Uterine smooth muscle cell (primary cell): ENCODE data around the gene ZCWPW2. TPM values are rescaled to one million over a fixed set of nuclear protein-coding genes. Genes with fewer than 3 reads are reported as not detected.

Experiments
- total RNA-seq: library from RNA; depleted of rRNA; stranded (reverse); fragments of >200 nt; gene quantifications from 2 replicates; pipeline ENCODE4 v1.2.3, GENCODE V29; 2014

ZCWPW2 gene, protein sequence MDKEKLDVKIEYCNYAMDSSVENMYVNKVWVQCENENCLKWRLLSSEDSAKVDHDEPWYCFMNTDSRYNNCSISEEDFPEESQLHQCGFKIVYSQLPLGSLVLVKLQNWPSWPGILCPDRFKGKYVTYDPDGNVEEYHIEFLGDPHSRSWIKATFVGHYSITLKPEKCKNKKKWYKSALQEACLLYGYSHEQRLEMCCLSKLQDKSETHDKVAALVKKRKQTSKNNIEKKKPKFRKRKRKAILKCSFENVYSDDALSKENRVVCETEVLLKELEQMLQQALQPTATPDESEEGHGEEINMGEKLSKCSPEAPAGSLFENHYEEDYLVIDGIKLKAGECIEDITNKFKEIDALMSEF
- 0.22 and 0.87 TPM in 2 replicates for total RNA-seq

DNA sequence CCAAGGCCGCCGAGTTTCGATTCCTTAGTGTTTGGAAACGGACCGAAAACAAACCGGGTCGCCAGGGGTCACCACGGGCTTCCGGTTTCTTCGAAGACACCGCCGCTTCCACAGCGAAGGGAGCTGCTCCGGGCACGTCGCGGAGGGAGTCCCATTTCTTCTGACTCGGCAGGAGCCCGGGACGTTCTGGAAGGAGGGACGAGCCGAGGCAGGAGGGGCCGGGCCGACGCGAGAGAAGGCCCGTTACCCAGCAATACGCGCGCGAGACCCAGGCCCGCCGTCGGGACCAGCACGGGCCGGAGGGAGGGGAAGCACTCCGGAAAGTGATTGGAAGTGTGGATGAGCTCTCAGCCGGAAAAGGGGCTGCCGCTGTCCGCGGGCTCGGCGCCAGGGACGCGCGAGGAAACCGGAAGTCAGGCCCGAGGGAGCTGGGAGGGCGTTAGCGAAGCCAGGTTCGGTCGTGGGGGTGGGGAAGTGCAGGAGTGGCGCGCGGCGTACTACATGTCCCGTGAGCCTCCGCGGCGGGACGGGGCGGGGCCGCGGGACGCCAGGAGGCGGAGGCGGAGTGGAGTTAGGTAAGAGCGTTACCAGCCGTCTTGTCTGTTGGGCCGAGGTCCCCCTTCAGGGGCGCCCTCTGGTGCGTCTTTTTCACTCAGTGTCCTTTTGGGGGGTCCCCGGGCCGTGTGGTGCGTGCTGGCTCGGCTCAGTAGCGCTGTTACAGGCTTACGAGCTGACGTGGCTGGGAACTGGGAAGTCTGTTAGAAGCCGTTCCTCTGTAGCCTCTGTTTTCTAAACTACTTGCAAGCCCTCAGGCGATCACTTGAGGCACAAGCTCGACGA, at the start of gene ZCWPW2, which contains the start of gene AZI2:
ZCWPW2 (plus strand) TSS at position 93 of the 840 bp plus-strand sequence. CDS start 64,348 bp downstream, outside the sequence.
AZI2 (minus strand) TSS at position 196 of the 840 bp plus-strand sequence. CDS start 8,207 bp downstream, outside the sequence.

Other genes starting within 250 kb of the ZCWPW2 start
- 5.0 and 5.1 TPM in 2 replicates for gene CMC1, start 107.1 kb upstream of the ZCWPW2 start, total RNA-seq
- gene AZI2, start 103 bp downstream of the ZCWPW2 start, total RNA-seq: 87.7 and 127 TPM in 2 replicates